Psoas muscle (tissue), 8 donors: Measurements from ENCODE around the gene GRAP2. TPM values are rescaled to one million over a fixed set of nuclear protein-coding genes. Genes with fewer than 3 reads are reported as not detected.

Source experiments
- ATAC-seq, 4 donors: fragments of 200-7000 bp; cut with Tn5 transposase; one replicate each; pipeline ENCODE4 v1.9.1; 2020; ENCODE audit warnings: moderate library complexity in 3 of 4, mild to moderate bottlenecking in 2 of 4
- DNase-seq, 2 donors: peaks; one replicate each; pipeline ENCODE4 v3.0.0-alpha.2; 2020
- H3K27ac ChIP-seq: fragments of 200-600 bp; one replicate; pipeline ENCODE4 v1.8.0; 2022
- H3K27me3 ChIP-seq, 3 donors: fragments of 200-600 bp in 1 of 3; one replicate each; pipeline versions ENCODE4 v1.6.1 to v1.8.0; 2013 to 2022; ENCODE audit warnings: low read length in 2 of 3, mild to moderate bottlenecking in 2 of 3, moderate library complexity in 1 of 3; ENCODE audit not compliant: insufficient read depth in 3 of 3
- H3K36me3 ChIP-seq, 2 donors: fragments of 200-600 bp in 1 of 2; one replicate each; pipeline versions ENCODE4 v1.6.1 to v1.8.0; 2013 to 2022; ENCODE audit warnings: low read depth in 1 of 2, mild to moderate bottlenecking in 1 of 2, moderate library complexity in 1 of 2; ENCODE audit not compliant: insufficient read depth in 1 of 2
- H3K4me1 ChIP-seq: fragments of 200-600 bp; one replicate; pipeline ENCODE4 v1.8.0; 2022
- H3K4me3 ChIP-seq: fragments of 200-600 bp; one replicate; pipeline ENCODE4 v1.8.0; 2022; ENCODE audit warnings: mild to moderate bottlenecking
- H3K9me3 ChIP-seq: fragments of 200-600 bp; one replicate; pipeline ENCODE4 v1.8.0; 2022
- WGBS, 3 donors: extraction: QIAGEN DNeasy Blood & Tissue Kit; methylation state at CpG; one replicate each; pipeline versions ENCODE4 v1.1.6 to v1.1.7; 2013; 5-methylcytosine and 5-hydroxymethylcytosine counted together
- intact Hi-C, 2 donors: fragments of 100-400 bp; cut with DNase I; formaldehyde crosslinking; loops; one replicate each; pipeline versions ENCODE4 v1.11.0 to v1.14.2; 2022
- polyA plus RNA-seq, 3 donors: library from polyadenylated mRNA; stranded (reverse); fragments of 200-250 nt; gene quantifications; one replicate each; pipeline ENCODE4 v1.2.3, GENCODE V29; 2013
- total RNA-seq, 4 donors: library from RNA; stranded (reverse); fragmentation: NEBNext Ultra II Directional in 2 of 4; extraction: Animal tissue kit (Norgen Biotek cat#: 25700) in 2 of 4; gene quantifications; one replicate each; pipeline versions ENCODE4 v1.2.1 to v1.2.4, GENCODE V29; 2021 to 2023
- TF ChIP-seq, protein P1 (sequence below): fragments of 200-600 bp; IDR thresholded peaks from one replicate; pipeline ENCODE4 v1.8.0; 2022; ENCODE audit warnings: antibody characterized with exemption
- donor health status: healthy with polysubstance abuse.
- donor health status: DM: no; HTN: no; CAD: no; lungs with moderate emphysema.
- donor health status: Bipolar disorder and iron deficiency.
- donor health status: healthy.
- donor health status: DM: yes; HTN: yes; CAD: no.
- donor health status: DM: no; HTN: no; CAD: no.
- donor health status: DM: no; HTN: no; CAD: no.
- donor health status: DM: yes; HTN: yes; CAD: no.

Gene GRAP2
- total and polyA plus RNA-seq, 7 donors: 0.18 to 0.88 (median 0.33) TPM

- intact Hi-C loops: no loop called here
Observed at GRCh38 chr22:39983346-39983745, 82.5 kb downstream of the GRAP2 start.

GRCh38 chr22:39984006-39984405, 83.1 kb downstream of the GRAP2 start:
- TF ChIP-seq, protein P1, sequence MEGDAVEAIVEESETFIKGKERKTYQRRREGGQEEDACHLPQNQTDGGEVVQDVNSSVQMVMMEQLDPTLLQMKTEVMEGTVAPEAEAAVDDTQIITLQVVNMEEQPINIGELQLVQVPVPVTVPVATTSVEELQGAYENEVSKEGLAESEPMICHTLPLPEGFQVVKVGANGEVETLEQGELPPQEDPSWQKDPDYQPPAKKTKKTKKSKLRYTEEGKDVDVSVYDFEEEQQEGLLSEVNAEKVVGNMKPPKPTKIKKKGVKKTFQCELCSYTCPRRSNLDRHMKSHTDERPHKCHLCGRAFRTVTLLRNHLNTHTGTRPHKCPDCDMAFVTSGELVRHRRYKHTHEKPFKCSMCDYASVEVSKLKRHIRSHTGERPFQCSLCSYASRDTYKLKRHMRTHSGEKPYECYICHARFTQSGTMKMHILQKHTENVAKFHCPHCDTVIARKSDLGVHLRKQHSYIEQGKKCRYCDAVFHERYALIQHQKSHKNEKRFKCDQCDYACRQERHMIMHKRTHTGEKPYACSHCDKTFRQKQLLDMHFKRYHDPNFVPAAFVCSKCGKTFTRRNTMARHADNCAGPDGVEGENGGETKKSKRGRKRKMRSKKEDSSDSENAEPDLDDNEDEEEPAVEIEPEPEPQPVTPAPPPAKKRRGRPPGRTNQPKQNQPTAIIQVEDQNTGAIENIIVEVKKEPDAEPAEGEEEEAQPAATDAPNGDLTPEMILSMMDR: no peak
- no peak for DNase-seq
- no peaks in the 10 kb centered on the region for H3K36me3 ChIP-seq
- no peak overlapping the region for H3K4me3 ChIP-seq
- no peaks in the 10 kb centered on the region for H3K9me3 ChIP-seq
- WGBS, 3 donors: 58 to 63% (median 61%) methylated on average over 2 of the region's 2 CpGs
- no peaks in the 10 kb centered on the region for H3K4me1 ChIP-seq
- ATAC-seq: no peak
- intact Hi-C loops: no loop called here
- H3K27ac ChIP-seq: no peak overlapping the region
- H3K27me3 ChIP-seq: peaks cover 0 to 12% (median 4%) of the 10 kb centered on the region in 3 donors

More at GRCh38 chr22:39983346-39983745, 82.5 kb downstream of the GRAP2 start:
- Histone ChIP-seq H3K27me3 (peaks cover 0 to 14% (median 4%) of the 10 kb centered on the region in 3 donors), H3K36me3 (no peaks in the 10 kb centered on the region), H3K4me1 (no peaks in the 10 kb centered on the region), H3K4me3 (no peak overlapping the region), H3K9me3 (no peaks in the 10 kb centered on the region), H3K27ac (no peak overlapping the region)
- TF ChIP-seq, protein P1: no peak
- DNase-seq (no peak), ATAC-seq (no peak)
- 89 to 92% (median 91%) methylated on average over 4 of the region's 4 CpGs for WGBS, 3 donors

- no peaks in the 10 kb centered on the region for H3K36me3 ChIP-seq
- H3K4me1 ChIP-seq: no peaks in the 10 kb centered on the region
- peaks cover 0 to 13% (median 4%) of the 10 kb centered on the region in 3 donors for H3K27me3 ChIP-seq
- 89 to 96% (median 89%) methylated on average over 2 of the region's 2 CpGs for WGBS, 3 donors
- DNase-seq (no peak), ATAC-seq (no peak)
- intact Hi-C loops: no loop called here
- TF ChIP-seq, protein P1: no peak
- no peaks in the 10 kb centered on the region for H3K9me3 ChIP-seq
- no peak overlapping the region for H3K4me3 ChIP-seq
- no peak overlapping the region for H3K27ac ChIP-seq
Observed at GRCh38 chr22:39984746-39985145, 83.9 kb downstream of the GRAP2 start.

GRCh38 chr22:39985383-39986035, 84.6 kb downstream of the GRAP2 start:
- TF ChIP-seq, protein P1: no peak
- Histone ChIP-seq H3K27me3 (peaks cover 0 to 12% (median under 1%) of the 10 kb centered on the region in 3 donors), H3K4me3 (no peak overlapping the region), H3K27ac (no peak overlapping the region), H3K4me1 (no peaks in the 10 kb centered on the region), H3K36me3 (no peaks in the 10 kb centered on the region), H3K9me3 (no peaks in the 10 kb centered on the region)
- intact Hi-C loops: no loop called here
- WGBS, 3 donors: 83 to 86% (median 84%) methylated on average over 7 of the region's 7 CpGs
- ATAC-seq: no peak
- no peak for DNase-seq
